Neural progenitor cell (in vitro differentiated cells): ENCODE measurements around the gene FKBP5.

Experiments used
- EZH2 ChIP-seq: fragments of 200-600 bp; sonication (generic); IDR thresholded peaks from 2 replicates; pipeline ENCODE4 v1.6.1; 2017; ENCODE audit warnings: antibody characterized with exemption, mild to moderate bottlenecking, moderate library complexity
- TF ChIP-seq, protein P1 (sequence below): fragments of 200-600 bp; sonication (generic); IDR thresholded peaks from 2 replicates; pipeline ENCODE4 v1.5.1; 2017; ENCODE audit warnings: antibody characterized with exemption, mild to moderate bottlenecking

DNA sequence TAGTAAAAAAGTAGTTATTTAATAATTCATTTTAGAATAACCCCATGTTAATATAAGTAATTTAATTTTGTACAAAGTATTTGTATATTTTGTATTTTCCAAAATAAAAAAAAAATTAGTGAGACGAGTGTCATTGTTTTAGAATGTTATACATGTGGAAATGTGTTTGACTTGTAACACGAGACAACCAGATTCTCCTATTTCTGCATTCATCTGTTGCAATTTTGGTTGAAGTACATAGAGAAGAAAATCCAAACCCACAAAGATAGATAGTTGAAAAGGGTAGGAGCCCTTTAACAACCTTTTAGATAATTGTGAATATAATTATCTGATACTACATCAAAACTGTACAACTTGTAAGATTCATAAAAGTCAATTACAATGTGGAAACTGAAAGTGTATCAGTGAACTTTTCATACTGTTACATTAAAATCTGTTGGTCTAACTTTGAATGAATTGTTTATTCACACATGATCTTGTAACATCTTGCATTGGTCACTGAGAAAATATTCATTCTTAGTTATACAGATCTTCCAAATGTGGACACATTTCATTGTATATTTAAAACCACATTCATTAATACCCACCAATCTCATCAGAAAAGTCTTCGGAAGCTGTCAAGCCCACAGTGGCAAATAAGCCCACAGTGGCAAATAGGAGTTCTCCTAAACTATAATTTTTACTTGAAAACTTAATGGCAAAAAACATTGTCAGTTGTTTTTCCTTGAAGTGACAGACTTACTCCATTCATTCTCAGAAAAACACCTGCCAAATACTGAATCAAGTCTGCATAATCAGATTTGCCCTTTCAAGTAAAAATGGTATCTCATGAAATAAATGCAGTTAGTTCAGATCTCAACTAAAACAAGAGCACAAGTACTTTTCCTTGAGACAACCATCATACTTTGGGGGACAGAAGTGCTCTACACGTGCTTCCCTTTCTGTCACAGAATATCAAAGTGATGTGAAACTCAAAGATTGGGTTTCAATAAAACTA, 52.8 kb downstream of the FKBP5 start:
- TF ChIP-seq, protein P1, sequence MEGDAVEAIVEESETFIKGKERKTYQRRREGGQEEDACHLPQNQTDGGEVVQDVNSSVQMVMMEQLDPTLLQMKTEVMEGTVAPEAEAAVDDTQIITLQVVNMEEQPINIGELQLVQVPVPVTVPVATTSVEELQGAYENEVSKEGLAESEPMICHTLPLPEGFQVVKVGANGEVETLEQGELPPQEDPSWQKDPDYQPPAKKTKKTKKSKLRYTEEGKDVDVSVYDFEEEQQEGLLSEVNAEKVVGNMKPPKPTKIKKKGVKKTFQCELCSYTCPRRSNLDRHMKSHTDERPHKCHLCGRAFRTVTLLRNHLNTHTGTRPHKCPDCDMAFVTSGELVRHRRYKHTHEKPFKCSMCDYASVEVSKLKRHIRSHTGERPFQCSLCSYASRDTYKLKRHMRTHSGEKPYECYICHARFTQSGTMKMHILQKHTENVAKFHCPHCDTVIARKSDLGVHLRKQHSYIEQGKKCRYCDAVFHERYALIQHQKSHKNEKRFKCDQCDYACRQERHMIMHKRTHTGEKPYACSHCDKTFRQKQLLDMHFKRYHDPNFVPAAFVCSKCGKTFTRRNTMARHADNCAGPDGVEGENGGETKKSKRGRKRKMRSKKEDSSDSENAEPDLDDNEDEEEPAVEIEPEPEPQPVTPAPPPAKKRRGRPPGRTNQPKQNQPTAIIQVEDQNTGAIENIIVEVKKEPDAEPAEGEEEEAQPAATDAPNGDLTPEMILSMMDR, result no peak
- no peak for TF ChIP-seq EZH2
